GF-D8 (cell line): ENCODE measurements around the gene ACLY.
"Not testable (repeated sequence)": the region's sequence is repeated elsewhere in the genome, so short reads cannot be mapped to it uniquely, and the experiment has no call there.

Experiments used
- DNase-seq: peaks from one replicate; lab custom pipeline; 2025; lab: John Stamatoyannopoulos, UW

The ACLY gene

GRCh38 chr17:41829961-41830360 lies 88.8 kb downstream of the ACLY start:
- DNase-seq: not testable (repeated sequence)

GRCh38 chr17:41825175-41825845 lies 93.4 kb downstream of the ACLY start:
- no peak for DNase-seq

- DNase-seq: no peak
Measured at GRCh38 chr17:41824086-41824485, 94.7 kb downstream of the ACLY start.

- no peak for DNase-seq
Measured at GRCh38 chr17:41823580-41823979, 95.2 kb downstream of the ACLY start.

- DNase-seq: no peak
Measured at GRCh38 chr17:41823141-41823524, 95.6 kb downstream of the ACLY start.

- no peak for DNase-seq
Measured at GRCh38 chr17:41822216-41823140, 96.3 kb downstream of the ACLY start.

- no peak for DNase-seq
Measured at GRCh38 chr17:41821776-41822175, 97.0 kb downstream of the ACLY start.

GRCh38 chr17:41818024-41818423 lies 100.7 kb downstream of the ACLY start:
- DNase-seq: no peak
